Prostate gland (tissue), 2 donors: Measurements from ENCODE around the gene AKAP8.

Source experiments
- POLR2A ChIP-seq: fragments of 450-650 bp; IDR thresholded peaks from one replicate; pipeline ENCODE4 v1.6.1; 2016; ENCODE audit warnings: antibody characterized with exemption, mild to moderate bottlenecking
- POLR2AphosphoS5 ChIP-seq: sonication (generic); formaldehyde crosslinking; IDR thresholded peaks from one replicate; pipeline ENCODE4 v1.6.1; 2017; ENCODE audit warnings: antibody characterized with exemption
- TF ChIP-seq, protein P1 (sequence below), 4 experiments: fragments of 200-600 bp in 2 of 4; fragments of 450-650 bp in 2 of 4; sonication (generic) in 2 of 4; IDR thresholded peaks; 1 replicate in 3 of 4; 2 replicates in 1 of 4; pipeline ENCODE4 v1.5.1; 2016 to 2019; ENCODE audit warnings: antibody characterized with exemption in 4 of 4, mild to moderate bottlenecking in 2 of 4, moderate library complexity in 2 of 4

DNA sequence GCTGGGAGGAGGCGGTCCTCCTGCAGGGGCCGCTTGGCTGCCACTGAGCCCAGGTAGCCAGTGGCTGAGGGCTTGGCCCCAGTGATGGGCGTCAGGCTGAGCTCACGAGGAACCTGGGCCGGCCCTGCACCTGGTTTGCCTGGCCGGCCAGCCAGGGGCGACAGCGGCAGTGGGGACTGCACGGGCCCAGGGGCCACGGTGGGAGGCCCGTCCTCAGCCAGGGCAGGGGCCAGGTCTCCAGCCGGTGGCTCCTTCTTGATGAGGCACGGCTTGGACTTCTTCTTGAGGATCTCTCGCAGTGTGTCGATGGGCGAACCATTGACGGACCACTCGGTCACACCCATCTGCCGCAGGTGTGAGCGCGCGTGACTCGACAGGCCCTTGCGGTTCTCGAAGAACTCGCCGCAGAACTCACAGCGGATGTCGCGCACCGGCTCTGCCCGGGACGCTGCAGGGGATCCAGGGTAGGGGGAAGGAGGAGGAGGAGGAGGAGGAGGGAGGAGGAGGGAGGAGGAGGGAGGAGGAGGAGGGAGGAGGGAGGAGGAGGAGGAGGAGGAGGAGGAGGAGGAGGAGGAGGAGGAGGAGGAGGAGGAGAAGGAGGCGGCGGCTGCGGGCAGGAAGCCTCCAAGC lies 45.8 kb upstream of the AKAP8 start:
- TF ChIP-seq, protein P1, sequence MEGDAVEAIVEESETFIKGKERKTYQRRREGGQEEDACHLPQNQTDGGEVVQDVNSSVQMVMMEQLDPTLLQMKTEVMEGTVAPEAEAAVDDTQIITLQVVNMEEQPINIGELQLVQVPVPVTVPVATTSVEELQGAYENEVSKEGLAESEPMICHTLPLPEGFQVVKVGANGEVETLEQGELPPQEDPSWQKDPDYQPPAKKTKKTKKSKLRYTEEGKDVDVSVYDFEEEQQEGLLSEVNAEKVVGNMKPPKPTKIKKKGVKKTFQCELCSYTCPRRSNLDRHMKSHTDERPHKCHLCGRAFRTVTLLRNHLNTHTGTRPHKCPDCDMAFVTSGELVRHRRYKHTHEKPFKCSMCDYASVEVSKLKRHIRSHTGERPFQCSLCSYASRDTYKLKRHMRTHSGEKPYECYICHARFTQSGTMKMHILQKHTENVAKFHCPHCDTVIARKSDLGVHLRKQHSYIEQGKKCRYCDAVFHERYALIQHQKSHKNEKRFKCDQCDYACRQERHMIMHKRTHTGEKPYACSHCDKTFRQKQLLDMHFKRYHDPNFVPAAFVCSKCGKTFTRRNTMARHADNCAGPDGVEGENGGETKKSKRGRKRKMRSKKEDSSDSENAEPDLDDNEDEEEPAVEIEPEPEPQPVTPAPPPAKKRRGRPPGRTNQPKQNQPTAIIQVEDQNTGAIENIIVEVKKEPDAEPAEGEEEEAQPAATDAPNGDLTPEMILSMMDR (IDR thresholded peaks at IDR 0.05): no peak
- TF ChIP-seq POLR2AphosphoS5 (no peak), POLR2A (no peak)
